GM23338 (cell line): ENCODE measurements around the gene LTB4R. TPM values are rescaled to one million over a fixed set of nuclear protein-coding genes. Genes with fewer than 3 reads are reported as not detected.

Experiments used
- ATAC-seq: fragments of 200-7000 bp; cut with Tn5 transposase; 3 replicates; pipeline ENCODE4 v1.9.1; 2020
- DNase-seq: peaks from one replicate; pipeline ENCODE4 v3.0.0-alpha.2; 2015; ENCODE audit warnings: low spot score
- H2AFZ ChIP-seq: fragments of 200-600 bp; sonication (generic); 2 replicates; pipeline ENCODE4 v1.8.0; 2016; ENCODE audit warnings: antibody characterized with exemption, mild to moderate bottlenecking, moderate library complexity
- H3F3A ChIP-seq: fragments of 200-600 bp; sonication (generic); replicated peaks from 2 replicates; pipeline ENCODE4 v1.8.0; 2017; ENCODE audit warnings: antibody characterized with exemption, mixed run types, low read depth
- H3K27ac ChIP-seq: fragments of 200-600 bp; sonication (generic); 2 replicates; pipeline ENCODE4 v1.6.1; 2016; ENCODE audit warnings: low read depth
- H3K27me3 ChIP-seq: fragments of 200-600 bp; sonication (generic); 2 replicates; pipeline ENCODE4 v1.8.0; 2016; ENCODE audit warnings: mild to moderate bottlenecking, mixed run types, moderate library complexity; ENCODE audit not compliant: insufficient read depth
- H3K36me3 ChIP-seq: fragments of 200-600 bp; sonication (generic); 2 replicates; pipeline ENCODE4 v1.8.0; 2016; ENCODE audit warnings: mild to moderate bottlenecking; ENCODE audit not compliant: insufficient read depth
- H3K4me1 ChIP-seq: fragments of 200-600 bp; sonication (generic); 2 replicates; pipeline ENCODE4 v1.8.0; 2016; ENCODE audit warnings: mild to moderate bottlenecking, moderate library complexity; ENCODE audit not compliant: insufficient read depth
- H3K4me2 ChIP-seq: fragments of 200-600 bp; sonication (generic); 2 replicates; pipeline ENCODE4 v1.7.1; 2017; ENCODE audit warnings: mixed run types
- H3K4me3 ChIP-seq: fragments of 200-600 bp; sonication (generic); 2 replicates; pipeline ENCODE4 v1.6.1; 2016; ENCODE audit warnings: mixed run types
- H3K79me2 ChIP-seq: fragments of 200-600 bp; sonication (generic); replicated peaks from 2 replicates; pipeline ENCODE4 v1.8.0; 2017; ENCODE audit warnings: mild to moderate bottlenecking; ENCODE audit not compliant: insufficient read depth
- H3K9me2 ChIP-seq: fragments of 200-600 bp; sonication (generic); 2 replicates; pipeline ENCODE4 v1.8.0; 2017; ENCODE audit not compliant: insufficient read depth
- H4K20me1 ChIP-seq: fragments of 200-600 bp; sonication (generic); replicated peaks from 2 replicates; pipeline ENCODE4 v1.8.0; 2017; ENCODE audit warnings: mild to moderate bottlenecking; ENCODE audit not compliant: insufficient read depth
- H3K27ac Mint-ChIP-seq: 2 replicates; pipeline ENCODE4 v1.8.0; 2020; ENCODE audit warnings: inconsistent platforms, mild to moderate bottlenecking, moderate library complexity, mixed read lengths
- H3K27me3 Mint-ChIP-seq: 3 replicates; pipeline ENCODE4 v1.8.0; 2022; ENCODE audit warnings: low read depth, mild to moderate bottlenecking, moderate library complexity, mixed read lengths, inconsistent platforms; ENCODE audit not compliant: insufficient read depth, poor library complexity
- H3K36me3 Mint-ChIP-seq: 3 replicates; pipeline ENCODE4 v1.8.0; 2021; ENCODE audit warnings: low read depth, mild to moderate bottlenecking, inconsistent platforms, moderate library complexity, mixed read lengths
- H3K4me1 Mint-ChIP-seq: 3 replicates; pipeline ENCODE4 v1.8.0; 2020; ENCODE audit warnings: mild to moderate bottlenecking, inconsistent platforms, mixed read lengths
- H3K4me3 Mint-ChIP-seq: 3 replicates; pipeline ENCODE4 v1.8.0; 2021; ENCODE audit warnings: moderate library complexity, mild to moderate bottlenecking, inconsistent platforms, mixed read lengths
- H3K9me3 Mint-ChIP-seq: 3 replicates; pipeline ENCODE4 v1.8.0; 2020; ENCODE audit warnings: moderate library complexity, mild to moderate bottlenecking, inconsistent platforms, mixed read lengths
- EZH2phosphoT487 ChIP-seq: fragments of 200-600 bp; sonication (generic); IDR thresholded peaks from one replicate; pipeline ENCODE4 v1.8.1; 2018; ENCODE audit warnings: antibody characterized with exemption; ENCODE audit not compliant: unreplicated experiment
- NANOG ChIP-seq: IDR thresholded peaks from 2 replicates; pipeline ENCODE4 v1.6.1; 2016; ENCODE audit warnings: antibody characterized with exemption, borderline replicate concordance
- ZNF331 ChIP-seq: fragments of 250-450 bp; sonication (Bioruptor Pico); IDR thresholded peaks from 2 replicates; pipeline ENCODE4 v1.5.0; 2020; ENCODE audit warnings: low read depth, mild to moderate bottlenecking, moderate library complexity
- ZNF462 ChIP-seq: fragments of 250-450 bp; sonication (Bioruptor Pico); IDR thresholded peaks from 2 replicates; pipeline ENCODE4 v1.5.0; 2020; ENCODE audit warnings: mild to moderate bottlenecking, moderate library complexity
- polyA plus RNA-seq: library from polyadenylated mRNA; unstranded; fragments of >200 nt; fragmentation: Nextera tagmentation; extraction: Ambion mirVana; gene quantifications from 2 replicates; pipeline ENCODE4 v1.2.1, GENCODE V29; 2016
- total RNA-seq: library from RNA; depleted of rRNA; stranded (reverse); fragments of >200 nt; shearing (Covaris generic); gene quantifications from 2 replicates; pipeline ENCODE4 v1.2.3, GENCODE V29; 2014
- TF ChIP-seq, protein P1 (sequence below): IDR thresholded peaks from one replicate; pipeline ENCODE4 v1.6.1; 2018; ENCODE audit warnings: antibody characterized with exemption; ENCODE audit not compliant: unreplicated experiment

LTB4R gene
- total and polyA plus RNA-seq, 2 experiments from 2014 or later, result 2.1 to 4.7 TPM

- TF ChIP-seq ZNF462 (CRISPR knock-in tag), result no peak
Observed at GRCh38 chr14:24325041-24325530, 13.8 kb downstream of the LTB4R start (continued).

DNA sequence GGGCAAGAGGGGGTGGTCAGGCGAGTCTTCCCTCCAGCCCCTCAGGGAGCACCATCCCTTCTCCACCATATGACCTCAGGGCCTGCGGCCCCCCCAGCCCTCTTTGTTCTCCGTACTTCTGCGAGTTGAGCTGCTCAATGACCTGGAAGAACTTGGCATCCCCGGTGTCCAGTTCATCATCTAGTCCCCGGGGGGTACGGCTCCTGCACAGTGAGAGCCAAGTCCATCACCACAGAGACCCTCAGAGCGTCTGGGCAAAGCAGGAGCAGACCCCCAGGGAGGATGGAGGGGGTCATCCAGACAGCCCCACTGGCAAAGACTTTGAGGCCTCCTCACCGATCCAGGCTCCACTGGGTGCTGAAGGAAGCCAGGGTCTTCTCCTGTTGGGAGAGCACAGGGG, 14.7 kb downstream of the LTB4R start:
- peaks cover 2% of the 10 kb centered on the region; the same call in 1 of the 3 replicates for H3K4me1 Mint-ChIP-seq
- DNase-seq (no peak), ATAC-seq (no peak)
- H3K27me3 Mint-ChIP-seq, result peaks cover 25% of the 10 kb centered on the region
- no peaks in the 10 kb centered on the region for H3K4me1 ChIP-seq
- no peak overlapping the region for H3K4me2 ChIP-seq
- H3K9me2 ChIP-seq, result no peaks in the 10 kb centered on the region
- no peak overlapping the region for H3K4me3 ChIP-seq
- no peaks in the 10 kb centered on the region; the same call in 2 of the 3 replicates for H3K36me3 Mint-ChIP-seq
- H3K4me3 Mint-ChIP-seq, result no peak overlapping the region
- H3K9me3 Mint-ChIP-seq, result no peaks in the 10 kb centered on the region; the same call in 2 of the 3 replicates
- no peaks in the 10 kb centered on the region for H3F3A ChIP-seq
- H3K27ac ChIP-seq, result no peak overlapping the region
- no peaks in the 10 kb centered on the region for H3K79me2 ChIP-seq
- H2AFZ ChIP-seq, result no peak overlapping the region
- H3K36me3 ChIP-seq, result no peaks in the 10 kb centered on the region
- H3K27me3 ChIP-seq, result peaks cover 28% of the 10 kb centered on the region
- H4K20me1 ChIP-seq, result no peaks in the 10 kb centered on the region; the same call in 1 of the 2 replicates
- H3K27ac Mint-ChIP-seq, result no peak overlapping the region
- TF ChIP-seq ZNF331 (CRISPR knock-in tag) (no peak), NANOG (no peak), ZNF462 (CRISPR knock-in tag) (no peak), EZH2phosphoT487 (no peak)
- TF ChIP-seq, protein P1, sequence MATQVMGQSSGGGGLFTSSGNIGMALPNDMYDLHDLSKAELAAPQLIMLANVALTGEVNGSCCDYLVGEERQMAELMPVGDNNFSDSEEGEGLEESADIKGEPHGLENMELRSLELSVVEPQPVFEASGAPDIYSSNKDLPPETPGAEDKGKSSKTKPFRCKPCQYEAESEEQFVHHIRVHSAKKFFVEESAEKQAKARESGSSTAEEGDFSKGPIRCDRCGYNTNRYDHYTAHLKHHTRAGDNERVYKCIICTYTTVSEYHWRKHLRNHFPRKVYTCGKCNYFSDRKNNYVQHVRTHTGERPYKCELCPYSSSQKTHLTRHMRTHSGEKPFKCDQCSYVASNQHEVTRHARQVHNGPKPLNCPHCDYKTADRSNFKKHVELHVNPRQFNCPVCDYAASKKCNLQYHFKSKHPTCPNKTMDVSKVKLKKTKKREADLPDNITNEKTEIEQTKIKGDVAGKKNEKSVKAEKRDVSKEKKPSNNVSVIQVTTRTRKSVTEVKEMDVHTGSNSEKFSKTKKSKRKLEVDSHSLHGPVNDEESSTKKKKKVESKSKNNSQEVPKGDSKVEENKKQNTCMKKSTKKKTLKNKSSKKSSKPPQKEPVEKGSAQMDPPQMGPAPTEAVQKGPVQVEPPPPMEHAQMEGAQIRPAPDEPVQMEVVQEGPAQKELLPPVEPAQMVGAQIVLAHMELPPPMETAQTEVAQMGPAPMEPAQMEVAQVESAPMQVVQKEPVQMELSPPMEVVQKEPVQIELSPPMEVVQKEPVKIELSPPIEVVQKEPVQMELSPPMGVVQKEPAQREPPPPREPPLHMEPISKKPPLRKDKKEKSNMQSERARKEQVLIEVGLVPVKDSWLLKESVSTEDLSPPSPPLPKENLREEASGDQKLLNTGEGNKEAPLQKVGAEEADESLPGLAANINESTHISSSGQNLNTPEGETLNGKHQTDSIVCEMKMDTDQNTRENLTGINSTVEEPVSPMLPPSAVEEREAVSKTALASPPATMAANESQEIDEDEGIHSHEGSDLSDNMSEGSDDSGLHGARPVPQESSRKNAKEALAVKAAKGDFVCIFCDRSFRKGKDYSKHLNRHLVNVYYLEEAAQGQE, result no peak
